Measurements from ENCODE around the gene TMEM120B.

TMEM120B gene

GRCh38 chr12:121792607-121793439 lies 80.3 kb downstream of the TMEM120B start:
- DNase-seq (ENCODE audit: low spot score), result no peak

GRCh38 chr12:121793440-121793837 lies 80.9 kb downstream of the TMEM120B start, which contains the start of gene RHOF:
Gene RHOF (minus strand): TSS chr12:121793688. CDS start chr12:121793633, 55 bp downstream.
- DNase-seq (ENCODE audit: low spot score), result no peak

GRCh38 chr12:121793838-121794533 lies 81.4 kb downstream of the TMEM120B start:
- peak; percentile 80 for DNase-seq (ENCODE audit: low spot score)

- DNase-seq (ENCODE audit: low spot score), result no peak
Observed at GRCh38 chr12:121794534-121795033, 82.0 kb downstream of the TMEM120B start.

- peak; percentile 86 for DNase-seq (ENCODE audit: low spot score)
Observed at GRCh38 chr12:121795034-121795968, 82.7 kb downstream of the TMEM120B start.

- DNase-seq (ENCODE audit: low spot score), result peak; percentile 83
Observed at GRCh38 chr12:121796855-121797751, 84.6 kb downstream of the TMEM120B start.

GRCh38 chr12:121797937-121798786 lies 85.6 kb downstream of the TMEM120B start:
- DNase-seq (ENCODE audit: low spot score), result peak; percentile 54

- no peak for DNase-seq (ENCODE audit: low spot score)
Observed at GRCh38 chr12:121798787-121799155, 86.2 kb downstream of the TMEM120B start.

- peak; percentile 77 for DNase-seq (ENCODE audit: low spot score)
Observed at GRCh38 chr12:121799156-121799841, 86.7 kb downstream of the TMEM120B start.

- DNase-seq (ENCODE audit: low spot score), result peak; percentile 65
Observed at GRCh38 chr12:121799842-121800693, 87.5 kb downstream of the TMEM120B start.

- DNase-seq (ENCODE audit: low spot score), result peak; percentile 60
Observed at GRCh38 chr12:121800694-121801594, 88.4 kb downstream of the TMEM120B start.

- peak; percentile 67 for DNase-seq (ENCODE audit: low spot score)
Observed at GRCh38 chr12:121801595-121802484, 89.3 kb downstream of the TMEM120B start.

- no peak for DNase-seq (ENCODE audit: low spot score)
Observed at GRCh38 chr12:121802485-121802842, 89.9 kb downstream of the TMEM120B start.

- DNase-seq (ENCODE audit: low spot score), result peak; percentile 98
Observed at GRCh38 chr12:121802843-121803698, 90.5 kb downstream of the TMEM120B start.

GRCh38 chr12:121803861-121804416 lies 91.4 kb downstream of the TMEM120B start, which contains the start of gene SETD1B:
Gene SETD1B (plus strand): TSS chr12:121804009. CDS start chr12:121804738, 729 bp downstream.
- no peak for DNase-seq (ENCODE audit: low spot score)
